GM18867 (cell line): ENCODE measurements around the gene TMTC2.
"Not testable (repeated sequence)": the region's sequence is repeated elsewhere in the genome, so short reads cannot be mapped to it uniquely, and the experiment has no call there.

Experiments
- ATAC-seq: cut with Tn5 transposase; IDR thresholded peaks from one replicate; pipeline ENCODE4 v1.9.1; 2021; ENCODE audit warnings: mild to moderate bottlenecking, moderate library complexity; ENCODE audit not compliant: unreplicated experiment

TMTC2 gene

GRCh38 chr12:82723093-82723492 lies 36.4 kb downstream of the TMTC2 start:
- ATAC-seq, result peak; percentile 76

- ATAC-seq, result no peak
These were observed 37.2 kb downstream of the TMTC2 start for GRCh38 chr12:82723891-82724290.

GRCh38 chr12:82725741-82726140 lies 39.0 kb downstream of the TMTC2 start:
- ATAC-seq, result no peak

- no peak for ATAC-seq
These were observed 41.2 kb downstream of the TMTC2 start for GRCh38 chr12:82727886-82728285.

GRCh38 chr12:82728710-82729109 lies 42.0 kb downstream of the TMTC2 start:
- no peak for ATAC-seq

GRCh38 chr12:82730953-82731459 lies 44.3 kb downstream of the TMTC2 start:
- no peak for ATAC-seq

GRCh38 chr12:82740129-82741000 lies 53.7 kb downstream of the TMTC2 start:
- ATAC-seq, result no peak

- no peak for ATAC-seq
These were observed 58.5 kb downstream of the TMTC2 start for GRCh38 chr12:82745063-82745674.

GRCh38 chr12:82745807-82746206 lies 59.1 kb downstream of the TMTC2 start:
- no peak for ATAC-seq

GRCh38 chr12:82746668-82747067 lies 60.0 kb downstream of the TMTC2 start:
- no peak for ATAC-seq

- ATAC-seq, result no peak
These were observed 62.3 kb downstream of the TMTC2 start for GRCh38 chr12:82749015-82749414.

GRCh38 chr12:82754856-82755255 lies 68.2 kb downstream of the TMTC2 start:
- no peak for ATAC-seq

- no peak for ATAC-seq
These were observed 69.6 kb downstream of the TMTC2 start for GRCh38 chr12:82756303-82756702.

- ATAC-seq, result no peak
These were observed 70.4 kb downstream of the TMTC2 start for GRCh38 chr12:82757059-82757458.

- ATAC-seq, result no peak
These were observed 71.0 kb downstream of the TMTC2 start for GRCh38 chr12:82757656-82758055.

- no peak for ATAC-seq
These were observed 72.1 kb downstream of the TMTC2 start for GRCh38 chr12:82758749-82759330.

GRCh38 chr12:82760423-82760822 lies 73.7 kb downstream of the TMTC2 start:
- ATAC-seq, result no peak

GRCh38 chr12:82765206-82765605 lies 78.5 kb downstream of the TMTC2 start:
- not testable (repeated sequence) for ATAC-seq

GRCh38 chr12:82765971-82766705 lies 79.4 kb downstream of the TMTC2 start:
- no peak for ATAC-seq

- no peak for ATAC-seq
These were observed 88.0 kb downstream of the TMTC2 start for GRCh38 chr12:82774666-82775065.

- no peak for ATAC-seq
These were observed 93.8 kb downstream of the TMTC2 start for GRCh38 chr12:82780517-82780916.
